HG03521 (cell line): ENCODE data around the gene GADL1.

Source experiments
- ATAC-seq: cut with Tn5 transposase; IDR thresholded peaks from one replicate; pipeline ENCODE4 v1.9.1; 2021; ENCODE audit warnings: mild to moderate bottlenecking, moderate library complexity; ENCODE audit not compliant: unreplicated experiment

GADL1 gene

GRCh38 chr3:30819067-30819798, 75.2 kb downstream of the GADL1 start:
- ATAC-seq, result no peak

- ATAC-seq, result no peak
Observed at GRCh38 chr3:30813734-30814133, 80.7 kb downstream of the GADL1 start.

GRCh38 chr3:30811151-30811795, 83.2 kb downstream of the GADL1 start:
- ATAC-seq, result no peak

- no peak for ATAC-seq
Observed at GRCh38 chr3:30810625-30811024, 83.8 kb downstream of the GADL1 start.

GRCh38 chr3:30805695-30806094, 88.8 kb downstream of the GADL1 start:
- no peak for ATAC-seq

- ATAC-seq, result no peak
Observed at GRCh38 chr3:30804984-30805383, 89.5 kb downstream of the GADL1 start.

GRCh38 chr3:30795176-30795575, 99.3 kb downstream of the GADL1 start:
- ATAC-seq, result no peak

- no peak for ATAC-seq
Observed at GRCh38 chr3:30793740-30794139, 100.7 kb downstream of the GADL1 start.

- ATAC-seq, result no peak
Observed at GRCh38 chr3:30790150-30790549, 104.3 kb downstream of the GADL1 start.

- no peak for ATAC-seq
Observed at GRCh38 chr3:30786365-30786764, 108.1 kb downstream of the GADL1 start.

- ATAC-seq, result no peak
Observed at GRCh38 chr3:30779686-30780287, 114.7 kb downstream of the GADL1 start.

- no peak for ATAC-seq
Observed at GRCh38 chr3:30778933-30779332, 115.5 kb downstream of the GADL1 start.

GRCh38 chr3:30777426-30778113, 116.9 kb downstream of the GADL1 start:
- ATAC-seq, result no peak

GRCh38 chr3:30776186-30776815, 118.2 kb downstream of the GADL1 start:
- ATAC-seq, result no peak

- no peak for ATAC-seq
Observed at GRCh38 chr3:30775040-30775439, 119.4 kb downstream of the GADL1 start.

GRCh38 chr3:30774062-30774461, 120.4 kb downstream of the GADL1 start:
- no peak for ATAC-seq

GRCh38 chr3:30770387-30770786, 124.1 kb downstream of the GADL1 start:
- ATAC-seq, result no peak

GRCh38 chr3:30768703-30769550, 125.5 kb downstream of the GADL1 start:
- ATAC-seq, result no peak

GRCh38 chr3:30768046-30768445, 126.4 kb downstream of the GADL1 start:
- no peak for ATAC-seq

GRCh38 chr3:30766522-30766921, 127.9 kb downstream of the GADL1 start:
- ATAC-seq, result no peak
